ENCODE data around the gene NPPA. TPM values are rescaled to one million over a fixed set of nuclear protein-coding genes. Genes with fewer than 3 reads are reported as not detected.

NPPA gene
- total RNA-seq, 2 experiments from 2014 or later = not detected

- TF ChIP-seq EZH2phosphoT487 (IDR thresholded peaks at IDR 0.05; ENCODE audit: borderline replicate concordance, low read depth, low read length) (no peak), CTCF (conservative IDR thresholded peaks at IDR 0.05; ENCODE audit: low read length) (0 out of 2 replicates have a peak, but pooled peaks have one; percentile 16)
- no peak overlapping the region for H2AFZ ChIP-seq (ENCODE audit: low read length)
- no peaks in the 10 kb centered on the region for H3K9me3 ChIP-seq (ENCODE audit: low read length)
- peaks cover 13% of the 10 kb centered on the region for H3K4me1 ChIP-seq (ENCODE audit: insufficient read depth, low read length, poor library complexity, severe bottlenecking)
- ChIA-PET POLR2A (no interaction called here), CTCF (ENCODE audit: unreplicated experiment) (interaction anchor here (0.6 kb wide), 1 partner anchor 112 kb away, joined by 3 read pairs; the partner anchor contains the start of gene MFN2)
- H3K27ac ChIP-seq (ENCODE audit: low read depth, low read length, poor library complexity, severe bottlenecking) = no peak overlapping the region
- no peaks in the 10 kb centered on the region for H3K79me2 ChIP-seq (ENCODE audit: insufficient read depth, low read depth, low read length)
- H3K4me2 ChIP-seq (ENCODE audit: low read length) = no peak overlapping the region
- intact Hi-C loops (cut with micrococcal nuclease; ENCODE audit: unreplicated experiment) = no loop called here
- no peaks in the 10 kb centered on the region for H3K9me2 ChIP-seq (ENCODE audit: insufficient read depth, low read length)
- H3K36me3 ChIP-seq (ENCODE audit: insufficient read depth, low read length) = no peaks in the 10 kb centered on the region
- BruUV-seq (replicated peaks) = no TSS peak
- no peak for DNase-seq (ENCODE audit: low spot score)
- no peaks in the 10 kb centered on the region for H4K20me1 ChIP-seq (ENCODE audit: insufficient read depth, low read length)
- no peak overlapping the region for H3K4me3 ChIP-seq (ENCODE audit: low read depth, low read length, poor library complexity, severe bottlenecking)
These were observed 20.9 kb upstream of the NPPA start for GRCh38 chr1:11868331-11868980.

GRCh38 chr1:11862890-11863289 lies 15.3 kb upstream of the NPPA start:
- no peak for DNase-seq (ENCODE audit: low spot score)
- Histone ChIP-seq H2AFZ (ENCODE audit: low read length) (no peak overlapping the region), H3K4me2 (ENCODE audit: low read length) (no peak overlapping the region), H3K36me3 (ENCODE audit: insufficient read depth, low read length) (no peaks in the 10 kb centered on the region), H4K20me1 (ENCODE audit: insufficient read depth, low read length) (no peaks in the 10 kb centered on the region), H3K79me2 (ENCODE audit: insufficient read depth, low read depth, low read length) (no peaks in the 10 kb centered on the region), H3K9me2 (ENCODE audit: insufficient read depth, low read length) (no peaks in the 10 kb centered on the region), H3K27ac (ENCODE audit: low read depth, low read length, poor library complexity, severe bottlenecking) (no peak overlapping the region), H3K4me3 (ENCODE audit: low read depth, low read length, poor library complexity, severe bottlenecking) (no peak overlapping the region), H3K4me1 (ENCODE audit: insufficient read depth, low read length, poor library complexity, severe bottlenecking) (peaks cover 16% of the 10 kb centered on the region), H3K9me3 (ENCODE audit: low read length) (no peaks in the 10 kb centered on the region)
- no TSS peak for BruUV-seq (replicated peaks)
- ChIA-PET CTCF (ENCODE audit: unreplicated experiment) (interaction anchor here (0.7 kb wide), 1 partner anchor 15 kb away, joined by 3 read pairs; no protein-coding TSS in a partner anchor), POLR2A (no interaction called here)
- intact Hi-C loops (cut with micrococcal nuclease; ENCODE audit: unreplicated experiment) = loop anchor here (2.0 kb wide), 1 partner anchor 20 kb away; no protein-coding TSS in a partner anchor
- TF ChIP-seq EZH2phosphoT487 (IDR thresholded peaks at IDR 0.05; ENCODE audit: borderline replicate concordance, low read depth, low read length) (no peak), CTCF (conservative IDR thresholded peaks at IDR 0.05; ENCODE audit: low read length) (no peak)

GRCh38 chr1:11860587-11860986 lies 13.0 kb upstream of the NPPA start:
- ChIA-PET POLR2A (no interaction called here), CTCF (ENCODE audit: unreplicated experiment) (no interaction called here)
- H3K9me2 ChIP-seq (ENCODE audit: insufficient read depth, low read length) = no peaks in the 10 kb centered on the region
- no peak overlapping the region for H3K4me2 ChIP-seq (ENCODE audit: low read length)
- no peak overlapping the region for H2AFZ ChIP-seq (ENCODE audit: low read length)
- no peak for DNase-seq (ENCODE audit: low spot score)
- BruUV-seq (replicated peaks) = no TSS peak
- H3K79me2 ChIP-seq (ENCODE audit: insufficient read depth, low read depth, low read length) = no peaks in the 10 kb centered on the region
- H3K4me3 ChIP-seq (ENCODE audit: low read depth, low read length, poor library complexity, severe bottlenecking) = no peak overlapping the region
- H3K9me3 ChIP-seq (ENCODE audit: low read length) = no peaks in the 10 kb centered on the region
- no peak for TF ChIP-seq EZH2phosphoT487 (IDR thresholded peaks at IDR 0.05; ENCODE audit: borderline replicate concordance, low read depth, low read length)
- no peak for TF ChIP-seq CTCF (conservative IDR thresholded peaks at IDR 0.05; ENCODE audit: low read length)
- H3K4me1 ChIP-seq (ENCODE audit: insufficient read depth, low read length, poor library complexity, severe bottlenecking) = peaks cover 23% of the 10 kb centered on the region
- H4K20me1 ChIP-seq (ENCODE audit: insufficient read depth, low read length) = no peaks in the 10 kb centered on the region
- intact Hi-C loops (cut with micrococcal nuclease; ENCODE audit: unreplicated experiment) = no loop called here
- H3K27ac ChIP-seq (ENCODE audit: low read depth, low read length, poor library complexity, severe bottlenecking) = no peak overlapping the region
- no peaks in the 10 kb centered on the region for H3K36me3 ChIP-seq (ENCODE audit: insufficient read depth, low read length)
